Gastroesophageal sphincter (tissue), 4 donors: ENCODE results near the gene FAAP100. TPM values are rescaled to one million over a fixed set of nuclear protein-coding genes. Genes with fewer than 3 reads are reported as not detected.

Experiments used
- ATAC-seq: fragments of 150-250 bp; one replicate; pipeline ENCODE4 v1.9.1; 2016; ENCODE audit warnings: mild to moderate bottlenecking, moderate library complexity
- H3K27ac ChIP-seq, 4 donors: fragments of 200-600 bp; sonication (generic) in 3 of 4; 1 replicate in 3 of 4; 2 replicates in 1 of 4; pipeline ENCODE4 v1.5.1; 2016 to 2019
- H3K27me3 ChIP-seq: fragments of 200-600 bp; sonication (generic); one replicate; pipeline ENCODE4 v1.5.1; 2019
- H3K36me3 ChIP-seq, 2 donors: fragments of 200-600 bp; sonication (generic); one replicate each; pipeline ENCODE4 v1.5.1; 2019; ENCODE audit warnings: control low read depth in 1 of 2
- H3K4me1 ChIP-seq, 3 donors: fragments of 200-600 bp; sonication (generic); 1 replicate in 2 of 3; 2 replicates in 1 of 3; pipeline ENCODE4 v1.5.1; 2016 to 2019; ENCODE audit warnings: control low read depth in 2 of 3
- H3K4me3 ChIP-seq, 2 donors: fragments of 200-600 bp; sonication (generic); one replicate each; pipeline ENCODE4 v1.5.1; 2019; ENCODE audit warnings: mild to moderate bottlenecking in 1 of 2, moderate library complexity in 1 of 2
- H3K9me3 ChIP-seq, 3 donors: fragments of 200-600 bp; sonication (generic); one replicate each; pipeline ENCODE4 v1.5.1; 2017 to 2019; ENCODE audit warnings: control low read depth in 2 of 3
- CTCF ChIP-seq, 4 experiments: fragments of 200-600 bp in 2 of 4; fragments of 450-650 bp in 2 of 4; sonication (generic) in 1 of 4; IDR thresholded peaks; one replicate each; pipeline ENCODE4 v1.5.1; 2017 to 2019; ENCODE audit warnings: antibody characterized with exemption in 4 of 4, mild to moderate bottlenecking in 2 of 4, moderate library complexity in 2 of 4
- EP300 ChIP-seq: sonication (generic); formaldehyde crosslinking; IDR thresholded peaks from one replicate; pipeline ENCODE4 v1.6.1; 2017; ENCODE audit warnings: antibody characterized with exemption, mild to moderate bottlenecking
- POLR2A ChIP-seq, 2 donors: fragments of 450-650 bp; IDR thresholded peaks; one replicate each; pipeline ENCODE4 v1.6.1; 2017; ENCODE audit warnings: antibody characterized with exemption in 2 of 2, mild to moderate bottlenecking in 2 of 2, moderate library complexity in 1 of 2
- POLR2AphosphoS5 ChIP-seq: sonication (generic); formaldehyde crosslinking; IDR thresholded peaks from one replicate; pipeline ENCODE4 v1.6.1; 2017; ENCODE audit warnings: antibody characterized with exemption
- WGBS, 2 donors: methylation state at CpG; one replicate each; pipeline ENCODE4 v1.1.5; 2018; ENCODE audit warnings: low coverage in 1 of 2; 5-methylcytosine and 5-hydroxymethylcytosine counted together
- total RNA-seq, 4 donors: library from RNA; depleted of rRNA; stranded (reverse); fragments of >200 nt; gene quantifications; one replicate each; pipeline ENCODE4 v1.1.0, GENCODE V29; 2016

FAAP100 gene
- total RNA-seq, 4 donors from 2014 or later: 14.6 to 32.1 (median 20.7) TPM

- no peak for TF ChIP-seq EP300
- ATAC-seq: no peak
- H3K36me3 ChIP-seq: peaks cover 0 to 95% of the 10 kb centered on the region in 2 donors
- WGBS, 2 donors: no CpG with 5 or more reads among the region's 16 CpGs
- no peak overlapping the region for H3K27ac ChIP-seq
- no peaks in the 10 kb centered on the region for H3K27me3 ChIP-seq
- no peaks in the 10 kb centered on the region for H3K4me1 ChIP-seq
- H3K4me3 ChIP-seq: no peak overlapping the region
- H3K9me3 ChIP-seq: no peaks in the 10 kb centered on the region
These were observed 7.7 kb downstream of the FAAP100 start for GRCh38 chr17:81544281-81544974.

DNA sequence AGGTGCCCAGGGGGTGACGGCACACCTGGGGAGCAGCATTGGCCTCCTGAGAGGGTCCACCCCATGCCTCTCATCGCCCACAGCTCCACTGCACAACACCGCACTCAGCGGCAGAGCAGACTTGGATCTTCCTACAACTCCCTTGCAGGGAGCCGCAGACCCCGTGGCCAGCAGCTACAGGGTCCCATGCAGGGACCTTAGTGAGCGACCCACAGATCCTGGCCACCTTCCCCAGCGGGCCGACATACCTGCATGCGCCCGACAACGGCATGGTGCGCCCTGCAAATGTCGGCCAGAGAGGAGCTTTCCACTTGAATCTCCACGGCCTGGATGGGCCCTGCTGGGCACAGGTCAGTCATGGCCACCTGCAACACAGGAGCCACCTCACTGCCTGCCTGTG lies 8.4 kb downstream of the FAAP100 start:
- no peak for ATAC-seq
- H3K36me3 ChIP-seq: peaks cover 0 to 97% of the 10 kb centered on the region in 2 donors
- H3K27me3 ChIP-seq: no peaks in the 10 kb centered on the region
- no peaks in the 10 kb centered on the region for H3K4me1 ChIP-seq
- no peak for TF ChIP-seq CTCF (IDR thresholded peaks at IDR 0.05)
- no peak for TF ChIP-seq POLR2AphosphoS5
- 98 to 100% methylated on average over 1 to 7 of the region's 15 CpGs for WGBS, 2 donors
- no peak overlapping the region for H3K27ac ChIP-seq
- no peak overlapping the region for H3K4me3 ChIP-seq
- H3K9me3 ChIP-seq: no peaks in the 10 kb centered on the region

DNA sequence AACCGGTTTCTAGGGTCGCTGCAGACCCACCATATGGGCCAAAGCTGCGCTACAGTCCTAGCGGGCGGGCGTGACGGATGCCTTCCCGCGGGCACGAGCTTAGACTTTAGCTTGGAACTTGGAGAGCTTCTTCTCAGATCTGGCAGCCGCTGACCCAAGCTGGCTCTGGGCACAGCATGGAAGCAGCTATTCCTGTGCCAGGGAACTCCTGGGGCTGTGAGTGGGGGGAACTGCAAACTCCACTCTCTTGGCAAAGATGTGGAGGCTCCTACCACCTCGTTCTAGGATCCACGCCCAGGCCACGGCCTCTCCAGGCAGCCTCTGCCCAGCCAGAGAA lies 8.8 kb downstream of the FAAP100 start:
- no peak for ATAC-seq
- 89% methylated on average over 3 of the region's 14 CpGs; no CpG with 5 or more reads in 1 of the 2 donors for WGBS, 2 donors
- Histone ChIP-seq H3K27ac (no peak overlapping the region), H3K9me3 (no peaks in the 10 kb centered on the region), H3K36me3 (peaks cover 0 to 97% of the 10 kb centered on the region in 2 donors), H3K4me3 (no peak overlapping the region), H3K4me1 (no peaks in the 10 kb centered on the region), H3K27me3 (no peaks in the 10 kb centered on the region)
- TF ChIP-seq EP300 (no peak), CTCF (IDR thresholded peaks at IDR 0.05) (no peak), POLR2AphosphoS5 (no peak), POLR2A (IDR thresholded peaks at IDR 0.05) (no peak)

DNA sequence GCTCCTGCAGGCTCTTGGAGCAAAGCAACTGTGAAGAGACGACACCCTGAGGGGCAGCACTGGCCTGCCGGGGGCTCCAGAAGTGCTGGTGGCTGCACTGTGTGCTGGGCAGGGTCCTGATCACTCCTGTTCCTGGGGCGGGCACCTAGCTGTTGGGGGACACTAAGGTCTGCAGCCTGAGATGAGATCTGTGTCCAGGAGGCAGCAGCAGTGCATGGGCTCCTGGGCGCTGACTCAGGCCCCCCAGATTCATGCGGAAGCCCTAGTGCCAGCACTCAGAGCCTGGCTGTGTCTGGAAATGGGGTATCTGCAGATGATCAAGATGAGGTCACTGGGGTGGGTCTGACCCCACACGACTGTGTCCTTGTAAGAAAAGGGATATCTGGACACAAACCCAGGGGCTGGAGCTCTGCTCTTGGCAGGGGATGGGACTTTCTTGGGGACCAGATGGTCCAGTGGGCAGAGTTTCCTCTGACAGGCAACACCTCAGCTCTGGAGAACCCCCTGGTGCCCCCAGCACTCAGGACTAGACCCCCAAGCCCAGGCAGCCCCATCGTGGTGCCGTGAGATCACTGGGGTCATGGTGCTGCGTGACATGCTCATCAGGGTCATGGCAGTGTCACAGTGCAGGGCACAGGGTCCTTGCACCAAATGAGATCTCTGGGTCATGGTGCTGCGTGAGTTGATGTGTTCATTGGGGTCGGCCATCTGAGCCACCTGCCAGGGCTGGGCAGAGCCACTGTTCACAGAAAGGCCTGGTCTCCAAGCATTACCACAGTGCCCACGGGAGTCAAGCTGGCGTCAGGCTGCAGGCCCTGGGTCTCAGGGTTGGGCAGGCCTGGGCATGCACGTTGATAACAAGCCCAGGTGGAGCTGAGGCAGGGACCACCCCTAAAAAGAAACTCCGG lies 9.5 kb downstream of the FAAP100 start:
- H3K9me3 ChIP-seq: no peaks in the 10 kb centered on the region
- WGBS, 2 donors: 100% methylated on average over 2 of the region's 15 CpGs; no CpG with 5 or more reads in 1 of the 2 donors
- no peak for TF ChIP-seq POLR2AphosphoS5
- TF ChIP-seq EP300: no peak
- TF ChIP-seq POLR2A (IDR thresholded peaks at IDR 0.05): no peak
- TF ChIP-seq CTCF (IDR thresholded peaks at IDR 0.05): no peak
- H3K27ac ChIP-seq: no peak overlapping the region
- H3K36me3 ChIP-seq: peaks cover 0 to 97% of the 10 kb centered on the region in 2 donors
- no peak for ATAC-seq
- H3K27me3 ChIP-seq: peaks cover 6% of the 10 kb centered on the region
- peaks cover 0 to 1% (median 0%) of the 10 kb centered on the region in 3 donors for H3K4me1 ChIP-seq
- H3K4me3 ChIP-seq: no peak overlapping the region

DNA sequence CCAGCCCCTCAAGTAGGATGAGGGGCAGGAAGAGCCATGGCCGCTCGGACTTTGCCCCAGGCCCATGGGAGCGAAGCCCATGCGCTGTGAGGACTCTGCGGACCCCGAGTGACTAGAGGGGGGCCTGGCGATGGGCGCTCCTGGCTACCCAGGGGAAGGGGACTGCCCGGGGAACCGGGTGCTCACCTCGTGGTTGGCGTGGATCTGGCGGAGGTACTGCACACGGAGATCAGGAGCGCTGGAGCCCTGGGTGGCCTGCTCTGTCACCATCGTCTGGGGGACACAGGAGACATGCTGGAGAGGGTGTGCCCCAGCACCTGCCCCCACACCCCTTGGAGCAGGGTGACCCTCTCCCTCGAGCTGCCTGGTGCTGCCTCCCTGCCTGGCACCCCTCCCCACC lies 11.0 kb downstream of the FAAP100 start:
- Histone ChIP-seq H3K27me3 (peaks cover 21% of the 10 kb centered on the region), H3K4me3 (no peak overlapping the region), H3K9me3 (no peaks in the 10 kb centered on the region), H3K4me1 (peaks cover 0 to 17% (median 8%) of the 10 kb centered on the region in 3 donors), H3K27ac (no peak overlapping the region), H3K36me3 (peaks cover 0 to 81% of the 10 kb centered on the region in 2 donors)
- TF ChIP-seq CTCF (IDR thresholded peaks at IDR 0.05) (no peak), POLR2A (IDR thresholded peaks at IDR 0.05) (no peak), EP300 (no peak), POLR2AphosphoS5 (no peak)
- 100% methylated on average over 1 of the region's 17 CpGs; no CpG with 5 or more reads in 1 of the 2 donors for WGBS, 2 donors
- ATAC-seq: no peak
